WTC11 (cell line): ENCODE results near the gene PPP1R3F. TPM values are rescaled to one million over a fixed set of nuclear protein-coding genes. Genes with fewer than 3 reads are reported as not detected.

Experiments used
- ATAC-seq: fragments of 200-7000 bp; cut with Tn5 transposase; 2 replicates; pipeline ENCODE4 v1.10.0; 2021; ENCODE audit warnings: mild to moderate bottlenecking, moderate library complexity
- Bru-seq: library from RNA; stranded (reverse); fragments of 400-500 nt; gene quantifications from one replicate; lab custom pipeline; 2021; lab: Mats Ljungman, UMichigan
- CTCF ChIA-PET: fragments of 300-600 bp; sonication (Branson Sonifier 250); formaldehyde crosslinking; loops from one replicate; lab custom pipeline; 2021; ENCODE audit warnings: antibody characterized with exemption; lab: Charles Lee
- POLR2A ChIA-PET: fragments of 350-600 bp; sonication (Branson Sonifier 250); formaldehyde crosslinking; loops from one replicate; lab custom pipeline; 2021; ENCODE audit warnings: antibody characterized with exemption; lab: Charles Lee
- DNase-seq: peaks from one replicate; pipeline ENCODE4 v3.0.0; 2021; ENCODE audit warnings: low spot score
- H3K27ac Mint-ChIP-seq: 2 replicates; pipeline ENCODE4 v1.8.0; 2021; ENCODE audit warnings: mixed read lengths
- H3K27me3 Mint-ChIP-seq: 2 replicates; pipeline ENCODE4 v1.8.0; 2021; ENCODE audit warnings: low read depth, mild to moderate bottlenecking, moderate library complexity, mixed read lengths
- H3K36me3 Mint-ChIP-seq: 2 replicates; pipeline ENCODE4 v1.8.0; 2021; ENCODE audit warnings: mixed read lengths
- H3K4me1 Mint-ChIP-seq: 2 replicates; pipeline ENCODE4 v1.8.0; 2022; ENCODE audit warnings: mixed read lengths
- H3K4me3 Mint-ChIP-seq: 2 replicates; pipeline ENCODE4 v1.8.0; 2021; ENCODE audit warnings: mild to moderate bottlenecking, moderate library complexity, mixed read lengths
- H3K9me3 Mint-ChIP-seq: 2 replicates; pipeline ENCODE4 v1.8.0; 2021; ENCODE audit warnings: mixed read lengths
- CREM ChIP-seq: sonication (generic); formaldehyde crosslinking; IDR thresholded peaks from 2 replicates; pipeline ENCODE4 v1.8.1; 2022; ENCODE audit warnings: mild to moderate bottlenecking, missing genetic modification reagents, moderate library complexity
- ELF4 ChIP-seq: sonication (generic); formaldehyde crosslinking; IDR thresholded peaks from 2 replicates; pipeline ENCODE4 v1.8.1; 2022; ENCODE audit warnings: low read depth, mild to moderate bottlenecking, moderate library complexity, missing genetic modification reagents
- ESRRA ChIP-seq: sonication (generic); formaldehyde crosslinking; IDR thresholded peaks from 2 replicates; pipeline ENCODE4 v1.8.1; 2022; ENCODE audit warnings: mild to moderate bottlenecking, missing genetic modification reagents, borderline replicate concordance
- GTF2I ChIP-seq: fragments of 250-450 bp; sonication (Bioruptor Pico); conservative IDR thresholded peaks from 2 replicates; pipeline ENCODE4 v1.4.0; 2021; ENCODE audit warnings: mild to moderate bottlenecking
- NFE2L1 ChIP-seq: sonication (generic); formaldehyde crosslinking; IDR thresholded peaks from 2 replicates; pipeline ENCODE4 v1.8.1; 2023; ENCODE audit warnings: missing genetic modification reagents
- NFYB ChIP-seq: sonication (generic); formaldehyde crosslinking; conservative IDR thresholded peaks from 2 replicates; pipeline ENCODE4 v1.8.0; 2022; ENCODE audit warnings: low read depth, missing genetic modification reagents
- ZNF263 ChIP-seq: sonication (generic); formaldehyde crosslinking; IDR thresholded peaks from 2 replicates; pipeline ENCODE4 v1.8.1; 2022; ENCODE audit warnings: low read depth, mild to moderate bottlenecking, moderate library complexity, missing genetic modification reagents
- long read RNA-seq, 3 experiments: library from RNA in 1 of 3; library from capped mRNA in 1 of 3; library from polyadenylated mRNA in 1 of 3; unstranded in 2 of 3; stranded (forward) in 1 of 3; transcript quantifications; one replicate each; pipeline ENCODE4 v2.0.0, GENCODE V29; 2021
- total RNA-seq: library from RNA; stranded (reverse); gene quantifications from 3 replicates; pipeline ENCODE4 v1.2.3, GENCODE V29; 2021
- TF ChIP-seq, protein P1 (sequence below): fragments of 250-450 bp; sonication (Bioruptor Pico); IDR thresholded peaks from 2 replicates; pipeline ENCODE4 v1.9.0; 2021; ENCODE audit warnings: mild to moderate bottlenecking
- TF ChIP-seq, protein P2 (sequence below): sonication (generic); formaldehyde crosslinking; IDR thresholded peaks from 2 replicates; pipeline ENCODE4 v1.8.1; 2023; ENCODE audit warnings: mild to moderate bottlenecking, missing genetic modification reagents, borderline replicate concordance
- TF ChIP-seq, protein P3 (sequence below): fragments of 250-450 bp; sonication (Bioruptor Pico); IDR thresholded peaks from 2 replicates; pipeline ENCODE4 v1.9.0; 2021; ENCODE audit warnings: moderate library complexity, mild to moderate bottlenecking, inconsistent platforms, borderline replicate concordance

PPP1R3F gene, protein sequence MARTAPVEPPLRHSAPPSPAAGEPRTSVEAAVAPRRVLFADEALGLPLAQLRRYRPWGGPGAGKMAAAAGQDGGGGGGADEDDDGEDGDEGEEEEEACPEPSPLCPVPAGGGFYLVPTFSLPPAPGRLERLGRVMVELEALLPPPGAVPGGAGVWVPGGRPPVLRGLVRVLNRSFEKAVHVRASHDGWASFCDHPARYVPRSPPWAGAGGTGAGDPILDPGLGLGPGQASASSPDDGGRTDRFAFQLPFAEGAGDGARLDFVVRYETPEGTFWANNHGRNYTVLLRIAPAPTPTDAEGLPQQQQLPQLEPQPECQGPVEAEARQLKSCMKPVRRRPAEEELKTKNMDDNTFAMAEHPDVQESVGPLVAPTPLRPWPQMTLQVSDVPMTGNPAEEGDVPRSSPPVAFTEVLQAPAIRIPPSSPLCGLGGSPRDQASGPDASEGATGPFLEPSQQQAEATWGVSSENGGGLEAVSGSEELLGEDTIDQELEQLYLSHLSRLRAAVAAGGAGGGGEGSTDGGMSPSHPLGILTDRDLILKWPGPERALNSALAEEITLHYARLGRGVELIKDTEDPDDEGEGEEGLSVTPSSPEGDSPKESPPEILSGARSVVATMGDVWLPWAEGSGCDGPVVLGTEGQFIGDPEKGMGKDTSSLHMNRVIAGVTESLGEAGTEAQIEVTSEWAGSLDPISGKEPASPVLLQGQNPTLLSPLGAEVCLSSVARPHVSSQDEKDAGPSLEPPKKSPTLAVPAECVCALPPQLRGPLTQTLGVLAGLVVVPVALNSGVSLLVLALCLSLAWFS
- total RNA-seq = 7.0 to 14.1 TPM (median 11.3 TPM) in 3 replicates
- percentile 80 among the genes with signal in this experiment for Bru-seq, nascent RNA
- long read RNA-seq, experiment 1, transcript PPP1R3F-201 (4 exons, 3,421 nt) = major isoform, 10 of 35 reads
- long read RNA-seq, experiment 1, partial matches to known transcripts = 10 of 35 reads
- long read RNA-seq, experiment 1, other reads (novel, unspliced or antisense) = 15 of 35 reads
- long read RNA-seq, experiment 2, partial matches to known transcripts = 1 of 18 reads
- long read RNA-seq, experiment 2, other reads (novel, unspliced or antisense) = 17 of 18 reads
- long read RNA-seq, experiment 3, partial matches to known transcripts = 1 of 1 reads
- long read RNA-seq, experiment 3, other reads (novel, unspliced or antisense) = 0 of 1 reads

DNA sequence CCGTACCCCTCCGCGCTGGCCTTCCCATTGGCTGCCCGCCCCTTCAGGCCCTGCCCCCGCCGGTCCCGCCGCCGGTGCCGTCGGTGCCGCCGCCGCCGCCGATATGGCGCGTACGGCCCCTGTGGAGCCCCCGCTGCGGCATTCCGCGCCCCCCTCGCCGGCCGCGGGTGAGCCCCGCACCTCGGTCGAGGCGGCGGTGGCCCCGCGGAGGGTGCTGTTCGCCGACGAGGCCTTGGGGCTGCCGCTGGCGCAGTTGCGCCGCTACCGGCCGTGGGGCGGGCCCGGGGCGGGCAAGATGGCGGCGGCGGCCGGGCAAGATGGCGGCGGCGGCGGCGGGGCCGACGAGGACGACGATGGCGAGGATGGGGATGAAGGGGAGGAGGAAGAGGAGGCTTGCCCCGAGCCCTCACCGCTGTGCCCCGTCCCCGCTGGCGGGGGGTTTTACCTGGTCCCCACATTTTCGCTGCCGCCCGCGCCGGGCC lies at the start of gene PPP1R3F:
Gene PPP1R3F (plus strand): TSS at position 27 of the 482 bp plus-strand sequence. CDS start 77 bp downstream, at position 104.
- H3K36me3 Mint-ChIP-seq = peaks cover 8% of the 10 kb centered on the region; the same call in 1 of the 2 replicates
- H3K27me3 Mint-ChIP-seq = no peaks in the 10 kb centered on the region
- H3K27ac Mint-ChIP-seq = peak within 1 kb of the TSS; percentile 100
- CTCF ChIA-PET = interaction anchor here (0.9 to 1.2 kb wide), 3 partner anchors 22 to 85 kb away, joined by 3 to 11 read pairs (median 8); no protein-coding TSS in a partner anchor
- H3K4me1 Mint-ChIP-seq = peaks cover 22% of the 10 kb centered on the region
- H3K9me3 Mint-ChIP-seq = no peaks in the 10 kb centered on the region
- TF ChIP-seq ESRRA (0 out of 2 replicates have a peak, but pooled peaks have one; percentile 2), ELF4 (CRISPR knock-in tag) (no peak), ZNF263 (CRISPR knock-in tag) (0 out of 2 replicates have a peak, but pooled peaks have one; percentile 14), NFYB (CRISPR knock-in tag) (peak; percentile 35; the same call in 1 of the 2 replicates)
- TF ChIP-seq, protein P1, sequence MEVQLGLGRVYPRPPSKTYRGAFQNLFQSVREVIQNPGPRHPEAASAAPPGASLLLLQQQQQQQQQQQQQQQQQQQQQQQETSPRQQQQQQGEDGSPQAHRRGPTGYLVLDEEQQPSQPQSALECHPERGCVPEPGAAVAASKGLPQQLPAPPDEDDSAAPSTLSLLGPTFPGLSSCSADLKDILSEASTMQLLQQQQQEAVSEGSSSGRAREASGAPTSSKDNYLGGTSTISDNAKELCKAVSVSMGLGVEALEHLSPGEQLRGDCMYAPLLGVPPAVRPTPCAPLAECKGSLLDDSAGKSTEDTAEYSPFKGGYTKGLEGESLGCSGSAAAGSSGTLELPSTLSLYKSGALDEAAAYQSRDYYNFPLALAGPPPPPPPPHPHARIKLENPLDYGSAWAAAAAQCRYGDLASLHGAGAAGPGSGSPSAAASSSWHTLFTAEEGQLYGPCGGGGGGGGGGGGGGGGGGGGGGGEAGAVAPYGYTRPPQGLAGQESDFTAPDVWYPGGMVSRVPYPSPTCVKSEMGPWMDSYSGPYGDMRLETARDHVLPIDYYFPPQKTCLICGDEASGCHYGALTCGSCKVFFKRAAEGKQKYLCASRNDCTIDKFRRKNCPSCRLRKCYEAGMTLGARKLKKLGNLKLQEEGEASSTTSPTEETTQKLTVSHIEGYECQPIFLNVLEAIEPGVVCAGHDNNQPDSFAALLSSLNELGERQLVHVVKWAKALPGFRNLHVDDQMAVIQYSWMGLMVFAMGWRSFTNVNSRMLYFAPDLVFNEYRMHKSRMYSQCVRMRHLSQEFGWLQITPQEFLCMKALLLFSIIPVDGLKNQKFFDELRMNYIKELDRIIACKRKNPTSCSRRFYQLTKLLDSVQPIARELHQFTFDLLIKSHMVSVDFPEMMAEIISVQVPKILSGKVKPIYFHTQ (CRISPR knock-in tag) = no peak
- TF ChIP-seq, all 79 proteins: peak for 3
- ATAC-seq (no peak), DNase-seq (no peak)
- peak within 1 kb of the TSS; percentile 95 for H3K4me3 Mint-ChIP-seq
- POLR2A ChIA-PET = interaction anchor here (0.8 to 1.1 kb wide), 3 partner anchors 79 to 593 kb away, joined by 3 to 4 read pairs (median 3); no protein-coding TSS in a partner anchor

DNA sequence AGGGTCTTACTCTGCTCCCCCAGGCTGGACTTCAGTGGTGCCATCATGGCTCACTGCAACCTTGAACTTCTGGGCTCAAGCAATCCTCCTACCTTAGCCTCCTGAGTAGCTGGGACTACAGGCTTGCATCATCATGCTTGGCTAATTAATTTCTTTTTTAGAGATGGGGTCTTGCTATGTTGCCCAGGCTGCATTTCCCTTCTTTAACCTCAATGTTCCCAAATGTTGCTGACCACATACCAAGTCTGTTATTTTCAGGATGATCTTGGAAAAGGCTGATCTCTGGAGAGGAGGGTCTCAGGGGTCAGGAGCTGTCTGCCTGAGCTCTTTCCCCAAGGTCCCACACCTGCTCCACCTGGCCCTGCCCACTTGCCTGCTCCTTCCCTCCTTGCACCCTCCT lies 49.5 kb upstream of the PPP1R3F start:
- peaks cover 19% of the 10 kb centered on the region for H3K27me3 Mint-ChIP-seq
- no peak for ATAC-seq
- no peaks in the 10 kb centered on the region for H3K4me1 Mint-ChIP-seq
- H3K9me3 Mint-ChIP-seq = no peaks in the 10 kb centered on the region
- TF ChIP-seq NFYB (CRISPR knock-in tag) (no peak), GTF2I (CRISPR knock-in tag) (no peak), NFE2L1 (CRISPR knock-in tag) (no peak)
- TF ChIP-seq, protein P2, sequence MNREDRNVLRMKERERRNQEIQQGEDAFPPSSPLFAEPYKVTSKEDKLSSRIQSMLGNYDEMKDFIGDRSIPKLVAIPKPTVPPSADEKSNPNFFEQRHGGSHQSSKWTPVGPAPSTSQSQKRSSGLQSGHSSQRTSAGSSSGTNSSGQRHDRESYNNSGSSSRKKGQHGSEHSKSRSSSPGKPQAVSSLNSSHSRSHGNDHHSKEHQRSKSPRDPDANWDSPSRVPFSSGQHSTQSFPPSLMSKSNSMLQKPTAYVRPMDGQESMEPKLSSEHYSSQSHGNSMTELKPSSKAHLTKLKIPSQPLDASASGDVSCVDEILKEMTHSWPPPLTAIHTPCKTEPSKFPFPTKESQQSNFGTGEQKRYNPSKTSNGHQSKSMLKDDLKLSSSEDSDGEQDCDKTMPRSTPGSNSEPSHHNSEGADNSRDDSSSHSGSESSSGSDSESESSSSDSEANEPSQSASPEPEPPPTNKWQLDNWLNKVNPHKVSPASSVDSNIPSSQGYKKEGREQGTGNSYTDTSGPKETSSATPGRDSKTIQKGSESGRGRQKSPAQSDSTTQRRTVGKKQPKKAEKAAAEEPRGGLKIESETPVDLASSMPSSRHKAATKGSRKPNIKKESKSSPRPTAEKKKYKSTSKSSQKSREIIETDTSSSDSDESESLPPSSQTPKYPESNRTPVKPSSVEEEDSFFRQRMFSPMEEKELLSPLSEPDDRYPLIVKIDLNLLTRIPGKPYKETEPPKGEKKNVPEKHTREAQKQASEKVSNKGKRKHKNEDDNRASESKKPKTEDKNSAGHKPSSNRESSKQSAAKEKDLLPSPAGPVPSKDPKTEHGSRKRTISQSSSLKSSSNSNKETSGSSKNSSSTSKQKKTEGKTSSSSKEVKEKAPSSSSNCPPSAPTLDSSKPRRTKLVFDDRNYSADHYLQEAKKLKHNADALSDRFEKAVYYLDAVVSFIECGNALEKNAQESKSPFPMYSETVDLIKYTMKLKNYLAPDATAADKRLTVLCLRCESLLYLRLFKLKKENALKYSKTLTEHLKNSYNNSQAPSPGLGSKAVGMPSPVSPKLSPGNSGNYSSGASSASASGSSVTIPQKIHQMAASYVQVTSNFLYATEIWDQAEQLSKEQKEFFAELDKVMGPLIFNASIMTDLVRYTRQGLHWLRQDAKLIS = no peak
- H3K27ac Mint-ChIP-seq = no peak overlapping the region
- ChIA-PET CTCF (no interaction called here), POLR2A (no interaction called here)
- no peak overlapping the region for H3K4me3 Mint-ChIP-seq
- no peak for DNase-seq
- no peaks in the 10 kb centered on the region for H3K36me3 Mint-ChIP-seq

DNA sequence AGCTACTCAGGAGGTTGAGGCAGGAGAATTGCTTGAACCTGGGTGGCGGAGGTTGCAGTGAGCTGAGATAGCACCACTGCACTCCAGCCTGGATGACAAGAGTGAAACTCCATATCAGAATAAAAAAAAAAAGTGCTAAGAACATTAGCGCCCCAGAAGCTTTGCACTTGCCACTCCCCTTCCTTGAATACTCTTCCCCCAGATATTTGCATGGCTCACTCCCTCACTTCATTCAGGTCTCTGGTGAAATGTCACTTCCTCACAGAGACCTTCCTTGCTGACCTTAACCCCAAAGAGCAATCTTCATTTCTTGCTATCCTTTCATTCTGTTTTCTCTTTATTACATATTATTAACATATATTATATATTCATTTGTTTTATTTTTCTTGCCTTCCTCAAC lies 47.7 kb upstream of the PPP1R3F start:
- Mint-ChIP-seq H3K4me1 (no peaks in the 10 kb centered on the region), H3K27ac (no peak overlapping the region), H3K9me3 (no peaks in the 10 kb centered on the region), H3K27me3 (peaks cover 22% of the 10 kb centered on the region), H3K36me3 (no peaks in the 10 kb centered on the region), H3K4me3 (no peak overlapping the region)
- TF ChIP-seq CREM (CRISPR knock-in tag) = no peak
- TF ChIP-seq, protein P3, sequence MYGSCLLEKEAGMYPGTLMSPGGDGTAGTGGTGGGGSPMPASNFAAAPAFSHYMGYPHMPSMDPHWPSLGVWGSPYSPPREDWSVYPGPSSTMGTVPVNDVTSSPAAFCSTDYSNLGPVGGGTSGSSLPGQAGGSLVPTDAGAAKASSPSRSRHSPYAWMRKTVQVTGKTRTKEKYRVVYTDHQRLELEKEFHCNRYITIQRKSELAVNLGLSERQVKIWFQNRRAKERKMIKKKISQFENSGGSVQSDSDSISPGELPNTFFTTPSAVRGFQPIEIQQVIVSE (CRISPR knock-in tag) = no peak
- no peak for DNase-seq
- ChIA-PET CTCF (no interaction called here), POLR2A (no interaction called here)
- ATAC-seq = no peak
